B cell (primary cell): Measurements from ENCODE around the gene MBP.

Source experiments
- CTCF ChIP-seq: fragments of 200-600 bp; IDR thresholded peaks from one replicate; pipeline ENCODE4 v1.8.0; 2022; ENCODE audit warnings: antibody characterized with exemption, mild to moderate bottlenecking
- EZH2 ChIP-seq: IDR thresholded peaks from 2 replicates; pipeline ENCODE4 v1.6.1; 2012; ENCODE audit warnings: borderline replicate concordance, low read depth, mild to moderate bottlenecking, moderate library complexity, low read length; ENCODE audit not compliant: insufficient read depth, poor library complexity, severe bottlenecking

GRCh38 chr18:77105680-77106079 is 26.9 kb downstream of the MBP start:
- TF ChIP-seq CTCF (no peak), EZH2 (no peak)
